LNCaP clone FGC (cell line): Measurements from ENCODE around the gene GSTT2.

ENCODE experiments used
- DNase-seq: peaks from one replicate; pipeline ENCODE4 v3.0.0-alpha.2; 2011; ENCODE audit warnings: low read depth
- H3K4me3 ChIP-seq: 2 replicates; pipeline ENCODE4 v1.5.1; 2011; ENCODE audit warnings: mild to moderate bottlenecking, low read depth, low read length, control low read depth
- CTCF ChIP-seq: IDR thresholded peaks from 2 replicates; pipeline ENCODE4 v1.5.1; 2012; ENCODE audit warnings: mild to moderate bottlenecking; ENCODE audit not compliant: control insufficient read depth, insufficient read depth; ENCODE audit errors: extremely low read depth

The GSTT2 gene

GRCh38 chr22:24028533-24028932 is 48.6 kb downstream of the GSTT2 start:
- no peak for TF ChIP-seq CTCF
- no peak overlapping the region for H3K4me3 ChIP-seq
- DNase-seq = no peak

GRCh38 chr22:24029304-24029703 is 49.4 kb downstream of the GSTT2 start:
- TF ChIP-seq CTCF = no peak
- H3K4me3 ChIP-seq = no peak overlapping the region
- DNase-seq = no peak

GRCh38 chr22:24030186-24030702 is 50.3 kb downstream of the GSTT2 start:
- DNase-seq = no peak
- no peak for TF ChIP-seq CTCF
- H3K4me3 ChIP-seq = no peak overlapping the region
